ENCODE measurements around the gene GBP4.

GBP4 gene

GRCh38 chr1:89170170-89171066, 28.3 kb downstream of the GBP4 start:
- DNase-seq, result no peak

DNA sequence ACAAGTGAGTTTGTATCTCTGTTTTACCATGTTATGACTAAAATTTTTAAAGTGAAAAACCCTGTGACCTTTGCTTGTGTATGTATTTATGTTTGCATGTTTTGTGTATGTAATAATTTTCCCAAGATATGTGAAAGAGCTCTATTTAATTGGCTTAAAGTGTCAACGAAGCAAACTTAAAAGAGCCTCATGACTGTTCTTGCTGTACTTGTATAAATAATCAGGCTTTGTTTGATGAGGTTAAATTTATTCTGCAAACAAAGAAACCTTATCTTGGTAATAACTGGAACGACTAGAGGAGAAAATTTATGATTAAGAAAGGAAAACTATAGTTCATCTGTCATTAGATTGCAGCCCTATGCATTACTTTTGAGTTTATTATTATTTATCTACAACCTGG, 29.6 kb downstream of the GBP4 start:
- no peak for DNase-seq

DNA sequence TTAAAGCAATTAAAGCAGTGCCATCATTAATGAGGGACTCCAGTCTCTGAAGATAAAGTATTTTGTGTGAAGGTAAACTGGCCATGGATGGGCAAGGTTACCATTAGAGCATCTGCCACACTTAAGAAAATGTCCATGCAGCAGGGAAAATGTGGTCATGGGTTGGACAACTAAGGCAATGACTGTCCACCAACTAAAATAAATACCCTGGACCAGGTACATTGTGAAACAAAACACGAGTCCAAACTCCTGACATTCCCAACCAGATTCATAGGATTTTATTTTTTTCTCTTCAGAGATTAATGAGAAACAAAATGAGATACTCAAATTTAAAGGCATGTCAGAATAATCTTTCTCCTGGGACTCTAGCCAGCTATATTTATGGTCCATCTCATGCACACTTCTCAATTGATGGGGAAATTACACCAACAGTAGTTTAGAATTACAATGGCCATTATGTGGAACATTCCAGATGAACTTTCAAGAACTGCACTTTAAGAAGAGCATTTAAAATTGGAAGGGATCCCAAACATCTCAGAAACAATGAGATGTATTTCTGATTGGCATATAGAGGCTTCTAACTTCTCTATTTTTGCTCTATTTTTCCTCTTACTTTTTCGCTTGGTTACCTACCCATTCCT, 31.0 kb downstream of the GBP4 start:
- DNase-seq, result no peak

DNA sequence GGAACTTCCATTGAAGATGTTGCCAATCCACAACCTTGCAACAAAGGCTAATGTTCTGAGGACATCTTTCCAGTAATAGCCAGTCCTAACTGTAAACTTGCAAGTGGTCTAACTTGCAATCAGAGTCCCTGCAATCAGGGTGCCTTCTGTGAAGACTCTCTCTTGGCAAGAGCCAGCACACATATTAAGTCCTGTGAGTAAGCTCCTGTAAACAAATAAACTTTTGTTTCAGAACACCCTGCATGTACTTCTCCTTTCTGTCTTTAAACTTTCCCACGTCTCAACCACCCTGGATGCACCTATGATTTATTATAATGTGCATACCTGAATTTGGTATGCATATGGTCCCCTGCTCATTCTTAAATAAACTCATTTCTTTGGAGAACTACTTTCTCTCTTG, 32.0 kb downstream of the GBP4 start:
- no peak for DNase-seq

DNA sequence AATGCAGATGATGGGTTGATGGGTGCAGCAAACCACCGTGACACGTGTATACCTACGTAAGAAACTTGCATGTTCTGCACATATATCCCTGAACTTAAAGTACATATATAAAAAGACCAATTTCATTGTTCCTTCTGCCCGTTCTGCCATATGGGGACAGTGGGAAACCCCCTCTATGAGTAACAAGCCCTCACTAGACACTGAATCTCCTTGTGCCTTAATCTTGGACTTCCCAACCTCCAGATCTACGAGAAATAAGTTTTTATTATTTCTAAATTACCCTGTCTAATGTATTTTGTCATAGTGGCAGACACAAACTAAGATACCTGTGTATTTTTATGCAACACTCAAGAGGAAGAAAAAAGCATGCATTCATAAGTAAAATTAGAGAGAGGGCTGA, 32.9 kb downstream of the GBP4 start:
- no peak for DNase-seq

DNA sequence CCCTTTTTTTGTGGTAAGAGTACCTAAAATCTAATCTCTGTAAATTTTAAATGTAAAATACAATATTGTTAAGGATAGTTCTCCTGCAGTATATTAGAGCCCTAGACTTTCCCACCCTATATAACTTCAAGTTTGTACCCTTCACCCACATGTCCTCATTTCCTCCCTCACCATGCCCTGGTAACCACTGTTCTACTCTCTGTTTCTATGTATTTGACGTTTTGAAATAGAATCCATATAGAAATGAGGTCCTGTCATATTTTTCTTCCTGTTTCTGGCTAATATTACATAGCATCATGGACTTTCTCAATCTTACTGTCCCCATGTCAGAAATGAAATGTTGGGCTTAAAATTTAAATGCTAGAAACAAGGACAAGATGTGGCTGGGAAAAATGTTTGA, 47.7 kb downstream of the GBP4 start:
- no peak for DNase-seq

- no peak for DNase-seq
These were observed 48.8 kb downstream of the GBP4 start for GRCh38 chr1:89149976-89150375.

DNA sequence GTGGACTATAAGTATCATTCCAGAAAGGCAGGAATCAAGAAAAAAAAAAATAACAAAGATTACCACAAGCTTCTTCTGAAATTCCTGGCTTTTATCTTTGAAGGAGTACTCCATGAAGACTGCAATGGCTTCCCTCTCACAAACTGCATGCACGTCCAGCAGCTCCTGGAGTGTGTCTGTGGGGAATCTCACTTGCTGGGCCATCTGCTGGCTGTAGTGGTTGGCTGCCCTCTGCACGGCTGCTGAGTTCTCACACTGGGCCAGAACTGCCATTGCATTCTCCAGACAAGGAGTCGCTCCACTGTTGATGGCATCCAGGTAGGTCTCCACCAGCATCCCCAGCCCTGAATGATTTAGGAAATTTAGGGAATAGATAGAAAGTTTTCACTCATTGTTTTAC, 49.5 kb downstream of the GBP4 start:
- no peak for DNase-seq

GRCh38 chr1:89147678-89148658, 50.8 kb downstream of the GBP4 start:
- DNase-seq, result no peak

GRCh38 chr1:89146721-89147120, 52.0 kb downstream of the GBP4 start:
- DNase-seq, result no peak

DNA sequence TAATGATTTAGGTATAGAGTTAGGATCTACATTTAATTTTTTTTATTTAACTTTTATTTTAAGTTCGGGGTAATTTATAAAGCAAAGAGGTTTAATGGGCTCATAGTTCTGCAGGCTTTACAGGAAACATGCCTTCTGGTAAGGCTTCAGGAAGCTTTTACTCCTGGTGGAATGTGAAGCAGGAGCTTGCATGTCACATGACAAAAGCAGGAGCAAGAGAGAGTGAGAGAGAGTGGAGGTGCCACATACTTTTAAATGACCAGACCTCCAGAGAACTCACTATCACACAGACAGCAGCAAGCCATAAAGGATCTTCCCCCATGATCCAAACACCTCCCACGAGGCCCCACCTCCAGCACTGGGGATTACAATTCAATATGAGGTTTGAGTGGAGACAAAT, 55.3 kb downstream of the GBP4 start:
- no peak for DNase-seq

DNA sequence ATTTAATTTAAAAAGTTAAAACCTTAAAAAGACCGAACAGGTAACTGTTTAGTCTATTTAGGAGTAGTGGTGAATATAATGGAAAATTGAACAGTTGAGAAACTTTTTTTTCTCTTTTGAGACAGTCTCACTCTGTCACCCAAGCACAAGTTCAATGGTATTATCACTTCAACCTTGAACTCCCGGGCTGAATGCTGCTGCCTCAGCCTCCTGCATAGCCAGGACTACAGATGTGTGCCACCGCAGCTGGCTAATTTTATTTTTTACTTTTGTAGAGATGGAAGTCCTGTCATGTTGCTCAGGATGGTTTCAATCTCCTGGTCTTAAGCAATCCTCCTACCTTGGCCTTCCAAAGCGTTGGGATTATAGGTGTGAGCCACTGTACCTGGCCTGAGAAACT, 56.6 kb downstream of the GBP4 start:
- DNase-seq, result no peak

- no peak for DNase-seq
These were observed 65.0 kb downstream of the GBP4 start for GRCh38 chr1:89133747-89134146.

Data from NCI-H1092 treated with DMSO at 0.1 percent for 48 hours (cell line).